ENCODE data around the gene HP1BP3.

The HP1BP3 gene

DNA sequence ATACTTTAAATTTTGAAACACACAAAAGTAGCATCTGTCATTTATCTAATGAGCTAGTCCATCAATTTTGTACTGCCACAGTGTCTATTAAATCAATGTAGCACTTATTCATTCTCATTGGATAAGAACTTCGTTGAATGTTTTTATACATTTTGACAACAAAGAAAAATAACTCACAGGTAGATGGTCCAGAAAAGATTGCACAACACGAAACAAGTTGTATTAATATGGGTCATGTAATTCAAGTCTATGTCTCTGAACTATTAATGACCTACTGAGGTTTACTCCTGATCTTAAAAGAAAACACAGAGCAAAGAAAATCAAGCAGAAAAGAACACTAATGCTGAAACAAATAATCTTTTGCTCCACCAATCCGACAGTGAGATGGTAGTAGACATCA lies 15.3 kb downstream of the HP1BP3 start:
- no peak for DNase-seq (ENCODE audit: insufficient read length, low spot score)
- peak; percentile 18 for FAIRE-seq

GRCh38 chr1:20770314-20771087 lies 16.6 kb downstream of the HP1BP3 start:
- no peak for FAIRE-seq
- no peak for DNase-seq (ENCODE audit: insufficient read length, low spot score)

- FAIRE-seq (no peak), DNase-seq (ENCODE audit: insufficient read length, low spot score) (no peak)
Observed at GRCh38 chr1:20767271-20767670, 19.8 kb downstream of the HP1BP3 start.

DNA sequence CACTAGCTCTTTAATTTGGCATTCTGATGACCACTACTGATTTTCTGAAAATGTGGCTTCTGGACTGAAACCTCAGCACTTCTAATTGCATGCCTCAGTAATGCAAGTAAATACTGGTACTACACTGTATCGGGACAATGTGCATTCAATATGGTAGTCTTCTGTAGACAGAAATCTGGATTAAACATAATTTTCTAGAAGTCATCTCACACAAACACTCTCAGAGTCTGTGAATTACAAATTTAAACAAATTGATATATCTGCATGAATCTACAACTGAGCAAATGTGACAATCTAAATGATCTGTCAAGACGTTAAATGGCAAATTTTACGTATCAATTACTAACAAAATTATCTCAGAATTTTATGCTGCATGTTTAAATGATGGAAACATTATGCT lies 23.7 kb downstream of the HP1BP3 start:
- DNase-seq (ENCODE audit: insufficient read length, low spot score): no peak
- no peak for FAIRE-seq

- FAIRE-seq: no peak
- DNase-seq (ENCODE audit: insufficient read length, low spot score): no peak
Observed at GRCh38 chr1:20760322-20760721, 26.8 kb downstream of the HP1BP3 start.

- DNase-seq (ENCODE audit: insufficient read length, low spot score): no peak
- no peak for FAIRE-seq
Observed at GRCh38 chr1:20753589-20753988, 33.5 kb downstream of the HP1BP3 start.

DNA sequence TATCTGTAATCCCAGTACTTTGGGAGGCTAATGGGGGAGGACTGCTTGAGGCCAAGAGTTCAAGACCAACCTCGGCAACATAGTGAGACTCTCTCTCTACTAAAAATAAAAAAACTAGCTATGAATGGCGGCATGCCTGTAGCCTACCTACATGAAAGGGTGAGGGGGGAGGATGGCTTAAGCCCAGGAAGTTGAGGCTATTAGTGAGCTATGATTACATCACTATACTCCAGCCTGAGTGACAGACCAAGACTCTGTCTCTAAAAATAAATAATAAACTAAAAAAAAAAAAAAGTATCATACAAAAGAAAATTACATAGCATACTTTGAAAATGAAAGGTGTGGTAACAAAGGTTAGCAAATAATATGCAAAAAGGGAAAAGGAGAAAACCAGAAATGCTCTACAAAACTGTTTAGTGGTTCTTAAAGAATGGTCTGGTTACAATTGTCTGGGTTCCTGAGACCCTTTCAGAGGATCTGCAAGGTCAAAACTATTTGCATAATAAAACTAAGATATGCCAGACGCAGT lies 35.6 kb downstream of the HP1BP3 start:
- DNase-seq (ENCODE audit: insufficient read length, low spot score) (no peak), FAIRE-seq (no peak)

- no peak for DNase-seq (ENCODE audit: insufficient read length, low spot score)
- no peak for FAIRE-seq
Observed at GRCh38 chr1:20742671-20743070, 44.4 kb downstream of the HP1BP3 start.

DNA sequence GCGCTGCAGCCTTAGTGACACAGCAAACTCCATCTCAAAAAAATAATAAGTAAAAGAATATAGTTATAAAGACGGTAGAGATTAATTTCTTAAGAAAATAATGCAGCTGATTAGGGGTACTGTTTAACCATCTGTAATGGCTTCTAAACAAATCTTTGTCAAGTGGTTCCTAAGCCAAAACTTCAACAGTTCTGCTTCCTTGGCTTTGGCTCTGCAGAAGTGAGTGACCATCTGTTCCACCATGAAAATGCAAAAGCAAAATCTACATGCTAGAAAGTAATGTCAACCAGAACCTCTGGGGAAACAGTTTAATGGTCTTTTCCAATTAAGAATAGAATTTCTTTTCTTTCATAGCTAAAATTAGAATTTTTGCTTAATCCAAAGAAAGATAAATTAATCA lies 46.3 kb downstream of the HP1BP3 start:
- no peak for DNase-seq (ENCODE audit: insufficient read length, low spot score)
- no peak for FAIRE-seq

- FAIRE-seq: no peak
- DNase-seq (ENCODE audit: insufficient read length, low spot score): no peak
Observed at GRCh38 chr1:20739225-20739624, 47.9 kb downstream of the HP1BP3 start.

DNA sequence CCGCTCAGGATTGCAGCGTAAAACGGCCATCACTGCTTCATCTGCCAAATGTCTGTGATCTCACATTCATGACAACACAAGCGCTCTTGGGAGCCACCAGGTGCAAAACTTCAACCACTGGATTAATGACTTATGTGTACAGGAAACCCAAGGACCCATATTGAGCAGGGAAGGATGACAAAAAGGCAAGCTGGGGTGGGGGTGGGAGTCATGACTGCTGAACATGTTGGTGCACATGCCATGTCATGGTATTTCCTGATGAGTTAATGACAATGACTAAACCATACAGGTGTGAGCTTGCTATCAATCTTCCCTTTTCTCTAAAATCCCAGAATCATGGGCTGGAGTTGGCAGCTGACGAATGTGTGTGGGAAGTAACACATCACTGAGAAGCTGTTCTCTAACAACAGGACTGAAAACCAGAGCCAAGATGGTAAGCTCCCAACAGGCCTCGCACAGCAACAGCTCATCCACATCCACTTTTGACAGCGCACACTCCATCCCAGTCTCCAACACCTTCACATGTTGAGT lies 51.5 kb downstream of the HP1BP3 start:
- DNase-seq (ENCODE audit: insufficient read length, low spot score) (no peak), FAIRE-seq (no peak)

- no peak for DNase-seq (ENCODE audit: insufficient read length, low spot score)
- no peak for FAIRE-seq
Observed at GRCh38 chr1:20733360-20733975, 53.6 kb downstream of the HP1BP3 start.

GRCh38 chr1:20732588-20733359 lies 54.3 kb downstream of the HP1BP3 start, which contains the start of gene SH2D5:
Gene SH2D5 (minus strand): TSS chr1:20732703. CDS start chr1:20728044, 4,659 bp downstream.
- FAIRE-seq: peak; percentile 99
- DNase-seq (ENCODE audit: insufficient read length, low spot score): peak; percentile 84

GRCh38 chr1:20732071-20732587 lies 55.0 kb downstream of the HP1BP3 start:
- peak; percentile 60 for FAIRE-seq

DNA sequence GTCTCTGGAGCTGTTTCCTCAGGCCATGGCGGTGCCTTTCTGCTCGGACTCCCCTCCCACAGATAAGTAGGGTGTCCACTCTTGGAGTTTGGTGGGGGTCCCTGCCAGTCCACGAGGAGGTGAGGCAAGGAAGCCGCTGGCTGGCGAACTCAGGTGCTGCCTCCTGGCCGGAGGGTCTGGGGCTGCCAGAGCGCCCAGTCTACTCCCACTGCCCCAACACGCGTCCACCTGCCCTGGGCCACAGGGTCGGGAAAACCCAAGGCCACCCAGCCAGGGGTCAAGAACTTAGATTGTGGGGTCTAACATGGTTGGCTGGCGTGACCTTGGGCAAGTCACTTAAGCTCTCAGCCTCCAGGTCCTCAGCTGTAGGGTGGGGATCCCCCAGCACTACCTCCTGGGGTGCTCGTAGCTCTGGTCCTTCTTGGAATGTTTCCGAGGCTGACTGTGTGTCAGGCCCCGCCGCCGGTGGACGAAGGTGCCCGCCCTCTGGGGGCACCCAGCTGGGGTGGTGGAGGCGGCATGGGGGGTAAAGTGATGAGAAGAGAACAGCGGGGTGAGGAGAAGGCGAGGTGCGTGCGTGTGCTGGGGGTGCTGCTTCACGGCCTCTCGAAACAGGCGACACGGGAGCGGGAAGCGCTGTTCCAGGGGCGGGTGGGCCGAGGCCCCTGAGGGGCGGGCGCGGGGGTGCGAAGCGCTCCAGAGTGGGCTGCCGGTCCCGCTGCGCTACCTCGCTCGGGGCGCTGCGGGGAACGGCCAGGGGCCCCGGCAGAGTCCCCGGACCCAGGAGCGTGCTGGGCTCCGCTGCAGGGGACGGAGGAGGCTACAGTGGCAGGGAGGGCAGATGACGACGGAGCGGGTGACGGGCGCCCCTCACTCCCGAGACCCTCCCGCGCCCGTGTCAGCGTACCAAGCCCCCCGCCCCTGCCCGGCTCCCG lies 55.8 kb downstream of the HP1BP3 start:
- peak; percentile 42 for DNase-seq (ENCODE audit: insufficient read length, low spot score)
- FAIRE-seq: no peak

More at GRCh38 chr1:20732071-20732587, 55.0 kb downstream of the HP1BP3 start:
- peak; percentile 76 for DNase-seq (ENCODE audit: insufficient read length, low spot score)

GRCh38 chr1:20730690-20731056 lies 56.4 kb downstream of the HP1BP3 start:
- DNase-seq (ENCODE audit: insufficient read length, low spot score) (peak; percentile 4), FAIRE-seq (no peak)

- FAIRE-seq (no peak), DNase-seq (ENCODE audit: insufficient read length, low spot score) (peak; percentile 2)
Observed at GRCh38 chr1:20729990-20730689, 57.0 kb downstream of the HP1BP3 start.

DNA sequence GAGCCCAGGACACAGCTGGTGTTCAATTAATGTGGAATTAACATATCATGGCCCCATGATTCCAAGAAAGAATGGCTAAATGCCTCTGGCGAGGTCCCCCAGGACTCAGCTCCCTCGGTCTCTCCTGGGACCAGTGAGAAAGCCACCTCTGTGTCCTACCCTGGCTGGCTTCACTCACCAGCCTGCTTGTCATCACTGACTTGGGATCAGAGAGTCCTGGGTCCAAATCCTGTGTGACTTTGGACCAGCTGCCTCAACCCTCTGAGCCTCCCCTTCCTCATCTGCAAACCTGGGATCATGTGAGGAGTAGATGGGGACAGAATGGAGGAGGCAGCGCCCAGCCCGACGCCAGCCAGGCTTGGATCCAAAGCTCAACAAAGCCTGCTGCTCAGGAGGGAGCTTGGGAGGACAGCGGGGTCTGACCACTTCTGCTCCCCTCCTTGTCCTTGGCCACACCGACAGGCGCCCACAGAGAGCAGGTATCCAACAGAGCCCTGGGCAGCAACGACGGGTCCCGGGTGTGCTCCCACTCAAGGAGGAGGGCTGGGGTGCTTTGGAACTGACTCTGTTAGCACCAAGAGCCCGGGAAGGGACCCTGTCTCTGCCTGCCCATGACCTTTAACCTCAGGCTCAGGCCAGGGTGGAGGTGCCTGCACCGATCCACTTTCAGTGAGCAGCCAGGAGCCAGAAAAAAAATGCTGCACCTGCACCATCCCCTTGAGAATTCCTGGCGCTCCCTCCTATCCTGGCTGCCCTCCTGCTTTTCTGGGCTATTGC lies 57.8 kb downstream of the HP1BP3 start:
- DNase-seq (ENCODE audit: insufficient read length, low spot score): peak; percentile 1
- FAIRE-seq: no peak
